Activated naive CD8-positive, alpha-beta T cell treated with anti-CD3 and anti-CD28 coated beads, Interleukin-2, amount 50 U/mL, for 16 hours (primary cell): ENCODE data around the gene SLC6A17.

Experiments used
- DNase-seq: peaks from one replicate; pipeline ENCODE4 v3.0.0-alpha.2; 2020; ENCODE audit warnings: low read depth, low spot score

Gene SLC6A17

GRCh38 chr1:110150330-110151174 lies at the start of gene SLC6A17:
Gene SLC6A17, plus strand, starts transcription at chr1:110150494. Its CDS starts 16,436 bp downstream, at chr1:110166930.
- DNase-seq = no peak

GRCh38 chr1:110102081-110102480 lies 48.2 kb upstream of the SLC6A17 start:
- no peak for DNase-seq

- peak; percentile 33 for DNase-seq
These were observed 44.0 kb upstream of the SLC6A17 start for GRCh38 chr1:110106013-110106941.

- no peak for DNase-seq
These were observed 42.3 kb upstream of the SLC6A17 start for GRCh38 chr1:110107867-110108469.

GRCh38 chr1:110111081-110111480 lies 39.2 kb upstream of the SLC6A17 start:
- DNase-seq = no peak

GRCh38 chr1:110112143-110112542 lies 38.2 kb upstream of the SLC6A17 start, which contains the start of gene UBL4B:
Gene UBL4B, plus strand, starts transcription at chr1:110112443. Its CDS starts 92 bp downstream, at chr1:110112535.
- DNase-seq = no peak

GRCh38 chr1:110112656-110113055 lies 37.6 kb upstream of the SLC6A17 start:
- DNase-seq = no peak

- no peak for DNase-seq
These were observed 36.7 kb upstream of the SLC6A17 start for GRCh38 chr1:110113551-110113950.

- no peak for DNase-seq
These were observed 36.1 kb upstream of the SLC6A17 start for GRCh38 chr1:110114173-110114572.

- DNase-seq = no peak
These were observed 35.5 kb upstream of the SLC6A17 start for GRCh38 chr1:110114784-110115183.

- no peak for DNase-seq
These were observed 31.5 kb upstream of the SLC6A17 start for GRCh38 chr1:110118636-110119396.

GRCh38 chr1:110119843-110120242 lies 30.5 kb upstream of the SLC6A17 start:
- no peak for DNase-seq

GRCh38 chr1:110120960-110121561 lies 29.2 kb upstream of the SLC6A17 start:
- no peak for DNase-seq

GRCh38 chr1:110123224-110123623 lies 27.1 kb upstream of the SLC6A17 start:
- DNase-seq = no peak

GRCh38 chr1:110125810-110126209 lies 24.5 kb upstream of the SLC6A17 start:
- no peak for DNase-seq

GRCh38 chr1:110130113-110130591 lies 20.1 kb upstream of the SLC6A17 start:
- no peak for DNase-seq

GRCh38 chr1:110130989-110131388 lies 19.3 kb upstream of the SLC6A17 start:
- no peak for DNase-seq

GRCh38 chr1:110132682-110133081 lies 17.6 kb upstream of the SLC6A17 start:
- no peak for DNase-seq

- DNase-seq = no peak
These were observed 16.9 kb upstream of the SLC6A17 start for GRCh38 chr1:110133436-110133835.

- DNase-seq = no peak
These were observed 16.2 kb upstream of the SLC6A17 start for GRCh38 chr1:110134050-110134595.
